Peyer's patch (tissue), 4 donors: ENCODE measurements around the gene FKBP14.

Source experiments
- POLR2A ChIP-seq, 2 donors: fragments of 450-650 bp; IDR thresholded peaks; one replicate each; pipeline ENCODE4 v1.5.1; 2017; ENCODE audit warnings: antibody characterized with exemption in 2 of 2, mild to moderate bottlenecking in 2 of 2, moderate library complexity in 2 of 2
- TF ChIP-seq, protein P1 (sequence below), 6 experiments: fragments of 450-650 bp in 4 of 6; fragments of 200-600 bp in 2 of 6; sonication (generic) in 1 of 6; IDR thresholded peaks; one replicate each; pipeline ENCODE4 v1.5.1; 2017 to 2019; ENCODE audit warnings: antibody characterized with exemption in 6 of 6, mild to moderate bottlenecking in 3 of 6, moderate library complexity in 1 of 6

DNA sequence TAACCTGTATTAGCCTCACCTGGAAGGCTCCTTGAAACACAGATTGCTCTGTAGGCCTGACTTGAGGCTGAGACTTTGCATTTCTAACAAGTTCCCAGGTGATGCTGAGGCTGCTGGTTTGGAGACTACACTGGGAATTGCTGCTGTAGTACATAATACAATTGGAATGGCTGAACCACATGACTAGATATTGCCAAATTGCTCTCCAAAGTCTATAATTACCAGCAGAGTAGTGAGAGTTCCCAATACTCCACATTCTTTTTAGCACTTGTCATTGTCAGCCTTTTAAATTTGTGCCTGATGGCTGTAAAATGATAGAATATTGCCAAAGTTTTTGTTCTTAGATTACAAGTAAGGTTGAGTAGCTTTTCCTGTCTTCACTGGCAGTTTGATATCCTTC is 41.6 kb upstream of the FKBP14 start:
- TF ChIP-seq, protein P1, sequence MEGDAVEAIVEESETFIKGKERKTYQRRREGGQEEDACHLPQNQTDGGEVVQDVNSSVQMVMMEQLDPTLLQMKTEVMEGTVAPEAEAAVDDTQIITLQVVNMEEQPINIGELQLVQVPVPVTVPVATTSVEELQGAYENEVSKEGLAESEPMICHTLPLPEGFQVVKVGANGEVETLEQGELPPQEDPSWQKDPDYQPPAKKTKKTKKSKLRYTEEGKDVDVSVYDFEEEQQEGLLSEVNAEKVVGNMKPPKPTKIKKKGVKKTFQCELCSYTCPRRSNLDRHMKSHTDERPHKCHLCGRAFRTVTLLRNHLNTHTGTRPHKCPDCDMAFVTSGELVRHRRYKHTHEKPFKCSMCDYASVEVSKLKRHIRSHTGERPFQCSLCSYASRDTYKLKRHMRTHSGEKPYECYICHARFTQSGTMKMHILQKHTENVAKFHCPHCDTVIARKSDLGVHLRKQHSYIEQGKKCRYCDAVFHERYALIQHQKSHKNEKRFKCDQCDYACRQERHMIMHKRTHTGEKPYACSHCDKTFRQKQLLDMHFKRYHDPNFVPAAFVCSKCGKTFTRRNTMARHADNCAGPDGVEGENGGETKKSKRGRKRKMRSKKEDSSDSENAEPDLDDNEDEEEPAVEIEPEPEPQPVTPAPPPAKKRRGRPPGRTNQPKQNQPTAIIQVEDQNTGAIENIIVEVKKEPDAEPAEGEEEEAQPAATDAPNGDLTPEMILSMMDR (IDR thresholded peaks at IDR 0.05): no peak
- no peak for TF ChIP-seq POLR2A (IDR thresholded peaks at IDR 0.05)
